ENCODE data around the gene ZBTB25. TPM values are rescaled to one million over a fixed set of nuclear protein-coding genes. Genes with fewer than 3 reads are reported as not detected.
A peak's percentile ranks its signal among the peaks of the same experiment; 100 is the strongest.

ZBTB25 gene
- total RNA-seq, 2 donors from 2014 or later = 30.4 to 31.3 TPM

DNA sequence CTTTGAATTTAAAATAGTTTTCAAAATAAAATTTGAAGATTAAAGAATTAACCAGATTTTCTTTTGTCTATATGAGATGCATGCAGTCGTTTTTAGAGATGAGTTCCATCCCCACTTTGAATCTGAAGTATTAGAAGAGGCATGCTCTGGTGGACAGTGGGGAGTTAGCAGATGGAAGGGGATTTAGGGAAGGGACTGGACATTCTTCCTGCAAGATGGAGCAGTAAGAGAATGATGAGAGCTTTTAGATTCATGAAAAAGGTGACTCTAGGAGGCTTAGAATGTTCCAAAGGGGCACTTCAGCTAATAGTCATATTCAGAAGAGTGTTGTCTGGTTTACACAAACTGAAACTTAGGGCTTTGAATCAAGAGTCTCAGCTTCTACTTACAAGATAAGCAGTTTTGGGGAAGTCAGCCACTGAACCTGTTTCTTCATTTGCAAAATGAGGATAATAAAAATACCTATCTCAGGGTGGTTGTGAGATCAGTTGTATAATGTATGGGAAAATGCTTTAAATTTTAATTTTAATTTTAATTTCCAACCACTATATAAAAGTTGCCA, 4.7 kb upstream of the ZBTB25 start:
- Mint-ChIP-seq H3K9me3 (no peaks in the 10 kb centered on the region), H3K27me3 (ENCODE audit: low read depth) (no peaks in the 10 kb centered on the region), H3K4me1 (ENCODE audit: low read depth) (peaks cover 71% of the 10 kb centered on the region), H3K27ac (peak overlapping the region; percentile 72), H3K4me3 (peak overlapping the region; percentile 86 to 93), H3K36me3 (ENCODE audit: insufficient read depth in 2 of 2) (peaks cover 5 to 7% of the 10 kb centered on the region in 2 donors)
- DNase-seq (no peak), ATAC-seq (replicated peaks in 1 of 2) (no peak)

DNA sequence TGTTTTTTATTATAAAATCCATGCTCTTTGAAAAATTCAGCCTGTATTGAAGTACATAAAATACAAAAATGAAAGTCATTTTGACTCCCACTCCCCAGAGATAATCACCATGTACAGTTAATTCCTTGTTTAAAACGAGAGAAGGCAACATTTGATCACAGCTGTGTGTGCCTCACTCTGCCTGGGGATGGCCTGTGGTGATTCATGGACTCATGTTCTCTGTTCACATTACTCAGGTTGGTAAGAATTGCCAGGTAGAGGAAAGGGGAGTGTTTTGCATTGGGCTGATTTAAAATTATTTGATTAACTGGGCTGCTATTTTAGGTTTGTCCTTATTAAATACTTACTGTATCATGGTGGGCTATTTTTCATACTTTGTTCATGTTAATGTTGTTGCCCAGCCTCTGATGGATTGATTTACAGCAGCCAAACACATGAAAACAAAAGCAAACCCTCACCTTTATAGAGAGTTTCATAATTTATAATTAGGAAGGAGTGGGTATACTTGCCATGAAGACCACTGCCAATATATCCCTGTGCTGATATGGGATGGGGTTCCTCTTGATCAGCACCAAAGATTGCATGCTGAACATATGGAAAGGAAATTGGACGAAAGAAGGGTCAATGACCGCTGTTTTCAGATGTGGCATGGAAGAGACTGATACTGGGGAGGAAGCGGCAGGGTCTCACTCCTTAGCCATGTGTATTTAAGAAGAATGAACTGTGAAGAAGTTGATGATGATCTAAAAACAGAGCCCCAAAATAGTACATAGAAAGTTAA, 3.9 kb upstream of the ZBTB25 start:
- H3K27ac Mint-ChIP-seq = peak overlapping the region; percentile 72
- H3K4me3 Mint-ChIP-seq = peak overlapping the region; percentile 86 to 93
- H3K36me3 Mint-ChIP-seq (ENCODE audit: insufficient read depth in 2 of 2) = peaks cover 5 to 9% of the 10 kb centered on the region in 2 donors
- ATAC-seq (replicated peaks in 1 of 2) (no peak), DNase-seq (peak; percentile 44 to 63)
- no peaks in the 10 kb centered on the region for H3K9me3 Mint-ChIP-seq
- no peaks in the 10 kb centered on the region for H3K27me3 Mint-ChIP-seq (ENCODE audit: low read depth)
- peaks cover 71% of the 10 kb centered on the region for H3K4me1 Mint-ChIP-seq (ENCODE audit: low read depth)

DNA sequence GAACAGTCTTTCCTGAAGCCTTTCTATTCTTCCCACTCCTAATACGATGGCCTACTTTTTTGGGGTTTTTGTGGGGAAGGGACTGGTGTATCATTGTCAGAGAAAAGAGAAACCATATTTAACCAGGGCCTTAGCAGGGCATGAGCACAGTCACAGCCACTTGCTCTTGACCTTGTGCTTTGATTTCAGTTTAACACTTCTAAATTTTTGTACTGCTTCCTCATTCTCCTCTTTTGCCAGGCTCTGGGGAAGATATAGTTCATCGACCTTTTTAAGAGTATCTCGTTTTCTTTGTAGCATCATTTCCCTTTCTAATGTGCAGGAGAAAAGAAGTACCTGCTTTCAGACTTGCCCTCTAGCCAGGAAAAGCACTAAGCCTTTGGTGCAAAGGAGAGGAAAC, 3.1 kb upstream of the ZBTB25 start:
- Mint-ChIP-seq H3K9me3 (no peaks in the 10 kb centered on the region), H3K4me3 (peak overlapping the region; percentile 86 to 93), H3K27ac (peak overlapping the region; percentile 72), H3K4me1 (ENCODE audit: low read depth) (peaks cover 73% of the 10 kb centered on the region), H3K27me3 (ENCODE audit: low read depth) (no peaks in the 10 kb centered on the region), H3K36me3 (ENCODE audit: insufficient read depth in 2 of 2) (peaks cover 5 to 9% of the 10 kb centered on the region in 2 donors)
- DNase-seq = no peak
- no peak for ATAC-seq (replicated peaks in 1 of 2)

DNA sequence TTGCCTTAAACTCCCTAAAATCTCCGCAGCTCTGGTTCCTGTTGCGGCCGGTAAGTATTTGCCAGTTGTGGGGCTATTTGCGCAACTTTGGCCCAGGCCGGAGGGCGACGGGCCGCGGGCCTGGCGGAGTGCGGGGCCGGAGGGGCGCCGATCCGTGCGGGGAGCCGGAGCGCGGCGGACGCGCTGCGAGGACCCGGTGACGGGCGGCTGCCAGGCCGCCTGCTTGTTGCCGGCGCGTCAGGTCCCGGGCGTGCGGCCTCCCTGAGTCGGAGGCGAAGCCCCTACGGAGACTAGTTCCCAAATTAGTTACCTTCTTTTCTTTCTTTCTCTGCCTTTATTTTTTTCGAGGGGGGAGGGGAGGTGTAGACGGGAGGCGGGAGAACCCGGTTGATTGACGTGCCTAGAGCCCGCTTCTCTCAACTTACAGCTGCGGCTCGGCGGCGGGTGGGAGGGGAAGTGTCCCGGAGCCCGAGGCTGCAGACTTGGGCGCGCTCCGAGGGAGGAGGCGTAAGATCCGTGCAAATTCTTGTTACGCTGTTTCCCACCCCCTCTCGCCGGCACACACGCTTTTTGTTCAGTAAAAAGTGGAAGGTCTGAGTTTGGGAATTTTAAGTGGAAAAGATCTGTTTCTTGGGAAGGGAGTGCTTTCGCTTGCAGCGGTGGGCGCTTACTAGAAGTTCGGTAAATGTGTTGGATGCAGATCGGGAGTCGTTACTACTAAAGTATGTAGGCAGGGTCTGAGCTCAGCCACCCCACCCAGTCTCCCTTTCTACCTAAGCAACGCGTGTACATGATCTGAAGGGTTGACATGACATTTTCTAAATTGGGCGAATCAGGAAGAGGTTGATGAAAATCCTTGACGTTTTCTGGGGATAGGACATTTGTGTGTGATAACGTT, 1.5 kb upstream of the ZBTB25 start:
- peak; percentile 85 to 86 for DNase-seq
- H3K4me3 Mint-ChIP-seq = peak overlapping the region; percentile 86 to 97
- H3K36me3 Mint-ChIP-seq (ENCODE audit: insufficient read depth in 2 of 2) = peaks cover 5 to 9% of the 10 kb centered on the region in 2 donors
- ATAC-seq (replicated peaks in 1 of 2) = peak; percentile 31 to 32
- no peaks in the 10 kb centered on the region for H3K9me3 Mint-ChIP-seq
- H3K27me3 Mint-ChIP-seq (ENCODE audit: low read depth) = no peaks in the 10 kb centered on the region
- peaks cover 74% of the 10 kb centered on the region for H3K4me1 Mint-ChIP-seq (ENCODE audit: low read depth)
- H3K27ac Mint-ChIP-seq = peak overlapping the region; percentile 72

DNA sequence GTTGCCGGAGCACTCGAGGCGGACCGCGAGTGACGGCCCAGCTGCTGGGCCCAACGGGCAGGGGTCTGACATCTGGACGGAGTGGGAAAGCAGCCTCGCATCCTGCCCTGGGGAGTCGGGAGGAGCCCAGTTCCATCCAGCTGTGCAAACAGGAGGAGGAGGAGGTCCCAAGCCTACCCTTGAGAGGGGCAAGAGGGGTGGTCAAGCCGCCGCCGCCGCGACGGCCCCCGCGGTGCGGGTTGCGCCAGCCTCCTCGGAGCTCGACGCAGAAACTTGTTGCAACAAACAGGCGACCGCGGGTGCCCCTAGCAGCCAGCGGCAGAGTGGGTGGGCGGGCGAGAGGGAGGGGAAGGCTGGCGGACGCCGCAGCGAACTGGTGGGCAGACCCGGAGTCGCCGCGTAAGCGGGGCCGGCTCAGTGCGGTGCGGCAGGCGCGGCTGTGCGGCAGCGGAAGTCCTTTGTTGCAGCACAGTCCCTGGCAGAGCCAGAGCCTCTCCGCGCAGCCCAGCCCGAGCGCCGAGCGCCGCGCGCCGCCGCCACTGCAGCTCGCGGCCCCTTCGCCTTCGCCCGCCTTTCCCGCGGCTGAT, 765 bp upstream of the ZBTB25 start, which contains the start of gene ZBTB1:
TSS of gene ZBTB1 (plus strand) at position 461 of the 587 bp plus-strand sequence. CDS start 16,735 bp downstream, outside the sequence.
- Mint-ChIP-seq H3K9me3 (no peaks in the 10 kb centered on the region), H3K4me3 (peak within 1 kb of the TSS; percentile 86 to 97), H3K27me3 (ENCODE audit: low read depth) (no peaks in the 10 kb centered on the region), H3K27ac (peak within 1 kb of the TSS; percentile 95), H3K36me3 (ENCODE audit: insufficient read depth in 2 of 2) (peaks cover 7 to 9% of the 10 kb centered on the region in 2 donors), H3K4me1 (ENCODE audit: low read depth) (peaks cover 74% of the 10 kb centered on the region)
- DNase-seq (peak; percentile 90 to 94), ATAC-seq (replicated peaks in 1 of 2) (peak; percentile 63 to 68)

DNA sequence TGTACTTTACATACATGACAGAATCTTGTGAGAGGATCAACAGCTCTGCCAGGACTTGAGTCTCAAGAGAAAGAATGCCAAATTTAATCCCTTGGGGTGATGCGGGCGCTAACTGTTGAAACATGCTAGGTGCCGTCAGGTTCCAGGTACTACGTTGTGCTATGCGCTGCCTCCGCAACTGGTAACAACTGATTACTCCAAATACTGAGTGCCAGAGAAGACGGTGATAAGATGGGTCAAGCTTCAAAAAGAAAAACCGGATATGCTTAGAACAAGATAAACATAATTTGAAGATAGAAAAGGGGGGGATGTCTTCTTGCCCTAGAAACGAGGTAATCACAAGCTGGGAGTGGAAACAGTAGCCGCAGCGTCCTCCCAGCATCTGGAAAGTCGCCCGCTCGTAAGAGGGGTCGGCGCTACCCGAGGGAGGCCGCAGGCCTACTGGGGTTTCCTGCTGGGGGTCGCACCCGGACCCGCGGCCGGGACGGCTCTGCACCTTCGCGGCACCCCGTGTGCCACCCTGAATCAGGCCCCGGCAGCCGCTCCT, 678 bp downstream of the ZBTB25 start:
- Mint-ChIP-seq H3K9me3 (no peaks in the 10 kb centered on the region), H3K27me3 (ENCODE audit: low read depth) (no peaks in the 10 kb centered on the region), H3K4me1 (ENCODE audit: low read depth) (peaks cover 66% of the 10 kb centered on the region), H3K36me3 (ENCODE audit: insufficient read depth in 2 of 2) (peaks cover 9 to 14% of the 10 kb centered on the region in 2 donors), H3K27ac (peak overlapping the region; percentile 98), H3K4me3 (peak overlapping the region; percentile 86 to 97)
- peak; percentile 25 to 28 for DNase-seq
- no peak for ATAC-seq (replicated peaks in 1 of 2)

DNA sequence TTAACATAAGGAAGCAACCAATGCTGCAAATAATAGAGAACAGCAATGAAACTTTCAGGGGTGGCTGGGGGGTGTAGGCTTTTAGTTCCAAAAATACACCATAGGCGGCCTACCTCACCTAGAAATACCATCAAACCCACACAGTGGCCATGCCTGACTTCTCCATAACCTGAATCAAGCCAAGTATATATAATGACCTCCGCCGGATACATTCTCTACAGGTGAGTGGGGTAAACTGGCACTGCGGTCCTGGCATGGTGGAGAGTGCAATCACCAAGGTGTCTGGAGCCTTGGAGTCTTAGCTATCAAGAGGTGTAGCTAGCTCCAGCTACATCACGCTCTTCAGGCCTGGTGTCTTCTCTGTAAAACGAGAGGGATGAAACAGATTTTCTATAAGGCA, 1.2 kb downstream of the ZBTB25 start:
- DNase-seq (peak in 1 of 2 donors; percentile 25), ATAC-seq (replicated peaks in 1 of 2) (no peak)
- Mint-ChIP-seq H3K27me3 (ENCODE audit: low read depth) (no peaks in the 10 kb centered on the region), H3K36me3 (ENCODE audit: insufficient read depth in 2 of 2) (peaks cover 9 to 13% of the 10 kb centered on the region in 2 donors), H3K4me1 (ENCODE audit: low read depth) (peaks cover 61% of the 10 kb centered on the region), H3K9me3 (no peaks in the 10 kb centered on the region), H3K4me3 (peak overlapping the region; percentile 86 to 97), H3K27ac (peak overlapping the region; percentile 98)

DNA sequence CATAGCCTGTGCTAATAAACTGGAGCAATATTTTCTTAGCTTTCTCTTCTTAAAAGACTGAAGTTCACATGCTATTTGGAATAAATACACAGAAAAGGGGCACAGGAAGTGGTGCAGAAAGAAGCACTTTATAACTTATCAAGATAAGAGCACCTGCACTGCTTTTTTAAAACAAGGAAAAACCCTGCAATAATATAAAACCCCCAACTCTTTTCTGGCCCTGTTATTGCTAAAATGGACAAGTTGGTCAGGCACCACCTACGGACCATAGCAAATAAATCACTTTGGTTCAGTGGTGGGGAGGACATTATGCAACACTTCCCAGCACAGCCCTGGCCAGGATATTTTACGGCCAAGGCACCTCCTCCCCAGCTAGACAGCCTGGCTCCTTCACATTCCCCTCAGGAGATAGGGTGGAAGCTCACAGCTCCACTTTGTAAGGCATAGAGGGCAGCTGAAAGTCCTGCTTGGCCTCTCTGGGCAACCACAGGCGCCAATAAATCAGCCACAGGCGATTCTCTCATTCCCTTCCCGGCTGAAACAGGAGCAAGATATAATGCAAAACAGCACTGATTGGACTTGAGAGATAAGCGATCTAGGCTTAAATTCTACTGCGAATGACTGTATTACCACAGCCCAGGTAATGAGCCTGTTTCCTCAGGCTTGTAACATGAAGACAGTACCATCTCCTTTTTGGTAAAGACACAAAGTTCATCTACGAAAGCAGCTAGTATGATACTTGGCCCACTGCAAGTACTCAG, 2.0 kb downstream of the ZBTB25 start:
- Mint-ChIP-seq H3K36me3 (ENCODE audit: insufficient read depth in 2 of 2) (peaks cover 9 to 15% of the 10 kb centered on the region in 2 donors), H3K27me3 (ENCODE audit: low read depth) (no peaks in the 10 kb centered on the region), H3K9me3 (no peaks in the 10 kb centered on the region), H3K27ac (peak overlapping the region; percentile 98), H3K4me1 (ENCODE audit: low read depth) (peaks cover 60% of the 10 kb centered on the region), H3K4me3 (peak overlapping the region; percentile 86 to 97)
- DNase-seq = no peak
- ATAC-seq (replicated peaks in 1 of 2) = no peak

DNA sequence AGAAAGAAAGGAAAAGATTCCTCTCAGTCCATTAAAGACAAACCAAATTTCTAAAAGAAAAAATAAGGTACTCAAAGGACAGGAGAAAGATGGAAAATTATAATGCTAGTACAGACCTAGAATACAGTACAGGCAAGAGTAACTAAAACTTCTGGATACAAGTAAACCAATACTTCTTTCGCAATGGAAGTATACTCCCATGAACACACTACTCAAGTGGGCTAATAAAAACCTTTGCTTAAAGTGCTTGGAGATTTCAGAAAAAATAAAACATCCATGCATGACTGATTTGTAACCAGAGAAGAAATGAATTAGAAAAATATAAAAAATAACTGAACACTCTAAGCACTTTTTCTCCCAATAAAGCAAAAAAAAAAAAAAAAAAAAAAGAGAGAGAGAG, 3.5 kb downstream of the ZBTB25 start:
- H3K27me3 Mint-ChIP-seq (ENCODE audit: low read depth) = no peaks in the 10 kb centered on the region
- H3K27ac Mint-ChIP-seq = peak overlapping the region; percentile 98
- H3K9me3 Mint-ChIP-seq = no peaks in the 10 kb centered on the region
- peaks cover 3 to 13% of the 10 kb centered on the region in 2 donors for H3K36me3 Mint-ChIP-seq (ENCODE audit: insufficient read depth in 2 of 2)
- DNase-seq (no peak), ATAC-seq (replicated peaks in 1 of 2) (no peak)
- peaks cover 59% of the 10 kb centered on the region for H3K4me1 Mint-ChIP-seq (ENCODE audit: low read depth)
- H3K4me3 Mint-ChIP-seq = peak overlapping the region; percentile 86 to 97

DNA sequence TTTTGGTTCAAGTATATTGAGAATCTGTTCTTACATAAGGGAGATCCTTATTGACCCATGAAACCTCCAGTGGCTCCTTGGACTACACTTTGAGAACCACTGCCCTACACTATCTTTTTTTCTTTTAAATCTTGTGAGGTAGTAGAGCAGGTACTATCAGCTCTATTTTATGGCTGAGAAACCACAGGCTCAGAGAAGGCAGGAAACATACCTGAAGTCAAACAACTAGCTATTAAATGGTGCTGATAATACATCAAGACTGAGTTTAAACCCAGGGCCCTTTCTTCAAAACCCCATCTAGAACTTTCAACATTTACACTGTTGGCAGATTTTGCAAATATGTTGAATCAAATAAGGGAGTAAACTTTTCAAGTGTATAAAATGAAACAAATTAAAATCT, 6.9 kb downstream of the ZBTB25 start:
- no peak for ATAC-seq (replicated peaks in 1 of 2)
- H3K9me3 Mint-ChIP-seq = no peaks in the 10 kb centered on the region
- H3K27ac Mint-ChIP-seq = peak overlapping the region; percentile 28
- H3K4me1 Mint-ChIP-seq (ENCODE audit: low read depth) = peaks cover 70% of the 10 kb centered on the region
- peak overlapping the region in 1 of 2 donors; percentile 22 for H3K4me3 Mint-ChIP-seq
- no peak for DNase-seq
- no peaks in the 10 kb centered on the region for H3K27me3 Mint-ChIP-seq (ENCODE audit: low read depth)
- peaks cover 0 to 17% of the 10 kb centered on the region in 2 donors for H3K36me3 Mint-ChIP-seq (ENCODE audit: insufficient read depth in 2 of 2)

DNA sequence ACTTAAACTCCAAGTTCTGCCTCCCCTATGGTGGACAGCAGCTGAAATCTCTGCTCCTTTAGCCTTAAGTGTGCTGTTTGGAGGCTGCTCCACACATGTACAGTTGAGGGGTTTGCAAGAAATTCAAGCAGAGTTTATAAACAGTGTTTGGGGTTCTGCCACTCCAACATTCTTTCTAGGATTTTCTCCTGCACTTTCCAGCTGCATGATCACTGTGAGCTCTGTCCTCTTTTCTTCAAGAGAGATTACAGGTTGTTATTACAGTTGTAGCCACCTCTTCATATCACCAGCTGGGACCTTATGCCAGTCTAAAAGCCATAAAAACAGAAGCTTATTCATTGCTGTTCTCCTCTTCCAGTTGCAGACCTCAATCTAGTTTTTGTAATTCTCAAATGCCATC, 8.4 kb downstream of the ZBTB25 start:
- Mint-ChIP-seq H3K9me3 (no peaks in the 10 kb centered on the region), H3K27me3 (ENCODE audit: low read depth) (no peaks in the 10 kb centered on the region), H3K4me3 (no peak overlapping the region), H3K27ac (peak overlapping the region; percentile 70), H3K4me1 (ENCODE audit: low read depth) (peaks cover 68% of the 10 kb centered on the region), H3K36me3 (ENCODE audit: insufficient read depth in 2 of 2) (peaks cover under 1 to 17% of the 10 kb centered on the region in 2 donors)
- ATAC-seq (replicated peaks in 1 of 2) (no peak), DNase-seq (no peak)

DNA sequence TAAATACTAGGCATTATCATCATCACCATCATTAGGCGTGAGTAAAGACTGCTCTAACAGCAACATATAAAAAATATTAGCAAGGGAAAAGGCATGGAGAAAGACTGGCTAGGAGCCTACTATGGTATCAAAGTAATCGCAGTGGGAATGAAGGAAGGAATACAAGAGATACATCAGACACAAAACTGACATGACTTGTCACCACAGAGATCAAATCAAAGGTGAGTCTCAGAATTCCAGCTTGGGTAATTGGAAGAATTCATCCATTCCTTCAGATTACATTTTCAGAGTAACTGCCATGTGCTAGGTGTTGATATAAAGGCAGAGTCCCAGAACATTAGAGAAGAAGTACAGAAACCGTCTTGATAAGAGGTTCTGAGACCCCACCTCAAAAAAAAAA, 10.2 kb downstream of the ZBTB25 start:
- no peaks in the 10 kb centered on the region for H3K9me3 Mint-ChIP-seq
- peaks cover 2 to 11% of the 10 kb centered on the region in 2 donors for H3K36me3 Mint-ChIP-seq (ENCODE audit: insufficient read depth in 2 of 2)
- no peaks in the 10 kb centered on the region for H3K27me3 Mint-ChIP-seq (ENCODE audit: low read depth)
- peak overlapping the region; percentile 85 for H3K27ac Mint-ChIP-seq
- peak overlapping the region in 1 of 2 donors; percentile 6 for H3K4me3 Mint-ChIP-seq
- H3K4me1 Mint-ChIP-seq (ENCODE audit: low read depth) = peaks cover 53% of the 10 kb centered on the region
- ATAC-seq (replicated peaks in 1 of 2) = no peak
- DNase-seq = no peak

Data from activated T-cell treated with anti-CD3 and anti-CD28 coated beads, Interleukin-2, amount 50 U/mL, for 72 hours (primary cell).